HG03060 (cell line): ENCODE measurements around the gene TRAPPC14.
A peak's percentile ranks its signal among the peaks of the same experiment; 100 is the strongest.
"Not testable (repeated sequence)": the region's sequence is repeated elsewhere in the genome, so short reads cannot be mapped to it uniquely, and the experiment has no call there.

Experiments
- ATAC-seq: cut with Tn5 transposase; IDR thresholded peaks from one replicate; pipeline ENCODE4 v1.9.1; 2021; ENCODE audit warnings: low read depth, moderate number of reproducible peaks; ENCODE audit not compliant: unreplicated experiment

The TRAPPC14 gene

GRCh38 chr7:100155553-100156317, 2.8 kb downstream of the TRAPPC14 start:
- no peak for ATAC-seq

GRCh38 chr7:100154651-100155491, 3.7 kb downstream of the TRAPPC14 start:
- ATAC-seq, result no peak

- ATAC-seq, result no peak
Observed at GRCh38 chr7:100153708-100154535, 4.6 kb downstream of the TRAPPC14 start.

DNA sequence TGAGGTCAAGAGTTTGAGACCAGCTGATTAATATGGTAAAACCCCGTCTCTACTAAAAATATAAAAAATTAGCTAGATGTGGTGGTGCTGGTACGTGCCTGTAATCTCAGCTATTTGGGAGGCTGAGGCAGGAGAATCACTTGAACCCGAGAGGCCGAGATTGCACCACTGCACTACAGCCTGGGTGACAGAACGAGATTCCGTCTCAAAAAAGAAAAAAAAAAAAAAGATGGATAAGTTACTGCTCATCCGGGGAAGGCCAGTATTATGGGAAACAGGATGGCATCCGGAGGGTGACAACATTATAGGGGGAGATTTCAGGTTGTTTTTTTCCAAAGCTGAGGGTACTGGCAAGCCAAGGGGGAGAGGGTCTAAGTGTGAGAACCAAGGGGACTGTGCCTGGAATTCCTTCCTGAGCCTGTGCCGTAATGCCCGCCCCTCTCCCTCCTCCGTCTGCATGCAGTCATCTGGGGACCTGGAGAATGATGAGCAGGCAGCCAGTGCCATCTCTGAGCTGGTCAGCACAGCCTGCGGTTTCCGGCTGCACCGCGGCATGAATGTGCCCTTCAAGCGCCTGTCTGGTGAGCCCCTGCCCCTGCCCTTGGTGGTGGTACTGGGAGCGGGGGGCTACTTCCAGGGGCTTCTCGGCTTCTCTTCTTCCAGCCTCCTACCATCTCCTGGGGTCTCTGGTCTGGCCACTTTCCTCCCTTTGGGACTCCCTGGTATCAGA, 5.4 kb downstream of the TRAPPC14 start:
- no peak for ATAC-seq

DNA sequence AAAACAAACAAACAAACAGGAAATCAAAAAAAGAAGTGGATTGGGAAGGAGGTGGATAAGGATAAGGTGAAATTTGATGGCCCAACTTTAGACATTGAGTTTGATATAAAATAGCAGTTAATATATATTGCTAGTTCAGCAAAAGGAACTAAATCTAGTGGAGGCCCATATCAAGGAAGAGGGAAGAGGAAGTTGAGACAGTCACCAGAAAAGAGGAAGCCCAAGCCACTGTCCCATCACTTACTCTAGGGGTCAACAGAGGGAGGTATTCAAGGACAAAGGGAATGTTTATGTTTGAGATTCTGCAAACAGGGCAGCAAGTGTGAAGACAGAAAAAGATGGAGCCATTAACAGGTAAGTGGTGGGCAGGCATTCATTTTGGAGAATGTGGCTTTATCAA, 6.1 kb downstream of the TRAPPC14 start:
- no peak for ATAC-seq

DNA sequence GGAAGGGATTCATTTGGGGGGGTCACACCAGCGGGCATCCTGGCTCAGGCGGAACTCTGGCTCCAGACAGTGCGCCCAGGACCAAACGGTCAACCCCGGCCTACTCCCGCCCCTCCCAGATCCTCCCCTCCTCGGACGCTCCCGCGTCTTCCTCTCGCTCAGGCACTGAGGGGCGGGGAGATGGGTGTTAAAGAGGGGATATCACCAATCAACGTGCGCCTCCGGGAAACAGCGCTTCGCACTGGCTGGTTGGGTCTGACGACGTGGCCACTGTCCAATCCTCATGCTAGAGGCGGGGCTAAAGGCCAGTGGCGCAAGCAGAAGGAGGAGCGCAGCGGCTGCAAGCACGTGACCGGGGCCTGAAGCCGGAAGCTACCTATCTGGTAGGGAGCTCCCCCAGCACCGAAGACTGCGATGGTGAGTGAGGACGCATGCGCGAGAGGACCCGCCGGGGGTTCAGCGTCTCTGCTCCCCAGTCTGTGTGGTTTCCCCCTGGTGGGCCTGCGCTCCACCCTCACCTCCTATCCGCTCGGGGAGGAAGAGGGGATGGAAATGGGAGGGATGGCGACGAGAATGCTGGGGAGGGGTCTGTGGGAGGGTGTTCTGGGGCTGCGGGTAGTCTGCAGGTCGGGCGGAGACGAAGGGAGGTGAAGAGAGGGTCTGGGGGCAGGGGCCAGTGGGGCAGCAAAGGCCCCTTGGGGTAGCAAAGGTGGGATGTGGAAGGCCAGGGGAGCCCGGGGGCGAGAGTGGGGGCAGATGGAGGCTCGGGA, 9.8 kb downstream of the TRAPPC14 start, which contains the start of gene LAMTOR4:
TSS of gene LAMTOR4 (plus strand) at position 360 of the 770 bp plus-strand sequence. CDS start at position 415, 55 bp downstream.
- ATAC-seq, result peak; percentile 99

- no peak for ATAC-seq
Observed at GRCh38 chr7:100148225-100148558, 10.3 kb downstream of the TRAPPC14 start.

GRCh38 chr7:100147278-100147677, 11.2 kb downstream of the TRAPPC14 start:
- ATAC-seq, result no peak

- ATAC-seq, result not testable (repeated sequence)
Observed at GRCh38 chr7:100146350-100146749, 12.2 kb downstream of the TRAPPC14 start.

GRCh38 chr7:100142461-100142860, 16.1 kb downstream of the TRAPPC14 start:
- ATAC-seq, result no peak

- no peak for ATAC-seq
Observed at GRCh38 chr7:100141555-100141949, 17.0 kb downstream of the TRAPPC14 start.

GRCh38 chr7:100137851-100138760, 20.4 kb downstream of the TRAPPC14 start:
- no peak for ATAC-seq

DNA sequence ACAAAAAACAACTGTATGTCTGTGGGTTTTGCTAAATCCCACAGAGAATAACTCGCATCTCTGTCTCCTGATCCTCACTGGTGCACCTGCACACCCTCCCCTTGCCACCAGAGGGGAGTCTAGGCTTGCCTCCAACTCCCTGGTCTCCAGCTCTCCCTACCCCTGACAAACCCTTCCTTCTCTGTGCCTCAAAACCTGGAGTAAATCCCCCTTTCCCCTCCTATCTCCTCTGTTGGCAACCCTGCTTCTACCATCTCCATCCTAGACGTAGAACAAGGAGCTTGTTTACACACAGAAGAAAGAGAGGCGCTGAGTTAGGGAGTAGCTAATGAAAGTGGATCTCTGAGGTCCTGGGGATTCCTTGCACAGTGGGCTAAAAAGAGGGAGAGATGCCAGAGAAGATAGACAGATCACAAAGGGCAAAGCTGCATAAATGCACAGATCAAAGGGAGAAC, 25.8 kb downstream of the TRAPPC14 start:
- ATAC-seq, result no peak

- no peak for ATAC-seq
Observed at GRCh38 chr7:100132126-100132525, 26.4 kb downstream of the TRAPPC14 start.

DNA sequence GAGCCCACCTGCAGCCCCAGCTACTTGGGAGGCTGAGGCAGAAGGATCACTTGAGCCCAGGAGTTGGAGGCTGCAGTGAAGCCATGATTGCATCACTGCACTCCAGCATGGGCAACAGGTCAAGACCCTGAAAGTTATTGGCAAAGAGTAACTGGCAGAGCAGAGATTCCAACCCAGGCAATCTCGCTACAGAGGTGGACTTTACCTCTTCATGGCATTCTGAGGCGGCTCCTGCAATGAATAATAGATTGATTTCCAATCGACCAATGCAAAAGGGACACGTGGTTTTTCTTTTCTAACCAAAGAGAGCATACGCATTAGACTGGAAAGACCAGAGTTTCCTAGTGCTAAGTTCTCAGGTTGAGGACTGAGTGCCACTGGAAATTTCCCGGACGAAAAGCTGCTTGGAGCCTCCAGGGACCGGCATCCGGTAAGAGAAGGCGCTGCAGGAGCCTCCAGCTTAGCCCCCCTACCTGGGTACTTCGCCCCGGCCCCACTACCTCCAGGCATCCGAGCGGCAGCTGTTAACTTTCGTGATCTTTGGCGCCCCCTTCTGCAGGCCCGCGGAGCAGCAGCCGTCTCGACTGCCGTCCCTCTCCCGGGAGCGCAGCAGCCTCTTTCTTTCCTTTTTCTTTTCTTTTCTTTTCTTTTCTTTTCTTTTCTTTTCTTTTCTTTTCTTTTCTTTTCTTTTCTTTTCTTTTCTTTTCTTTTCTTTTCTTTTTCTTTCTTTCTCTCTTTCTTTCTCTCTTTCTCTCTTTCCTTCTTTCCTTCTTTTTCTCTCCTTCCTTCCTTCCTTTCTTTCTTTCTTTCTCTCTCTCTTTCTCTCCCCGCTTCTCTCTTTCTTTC, 27.7 kb downstream of the TRAPPC14 start:
- no peak for ATAC-seq

DNA sequence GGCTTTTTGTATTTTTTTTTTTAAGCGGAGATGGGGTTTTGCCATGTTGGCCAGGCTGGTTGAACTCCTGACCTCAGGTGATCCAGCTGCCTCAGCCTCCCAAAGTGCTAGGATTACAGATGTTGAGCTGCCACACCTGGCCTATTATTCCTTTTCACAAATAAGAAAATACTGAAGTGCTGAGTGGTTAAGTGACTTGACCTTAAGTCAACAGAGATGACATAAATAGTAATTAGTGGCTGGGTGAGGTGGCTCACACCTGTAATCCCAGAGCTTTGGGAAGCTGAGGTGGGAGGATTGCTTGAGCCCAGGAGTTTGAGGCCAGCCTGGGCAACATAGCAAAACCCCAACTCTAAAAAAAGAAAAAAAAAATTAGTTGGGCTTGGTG, 28.3 kb downstream of the TRAPPC14 start:
- not testable (repeated sequence) for ATAC-seq

GRCh38 chr7:100128637-100128963, 29.9 kb downstream of the TRAPPC14 start:
- ATAC-seq, result no peak
